ENCODE measurements around the gene ZNF620.

DNA sequence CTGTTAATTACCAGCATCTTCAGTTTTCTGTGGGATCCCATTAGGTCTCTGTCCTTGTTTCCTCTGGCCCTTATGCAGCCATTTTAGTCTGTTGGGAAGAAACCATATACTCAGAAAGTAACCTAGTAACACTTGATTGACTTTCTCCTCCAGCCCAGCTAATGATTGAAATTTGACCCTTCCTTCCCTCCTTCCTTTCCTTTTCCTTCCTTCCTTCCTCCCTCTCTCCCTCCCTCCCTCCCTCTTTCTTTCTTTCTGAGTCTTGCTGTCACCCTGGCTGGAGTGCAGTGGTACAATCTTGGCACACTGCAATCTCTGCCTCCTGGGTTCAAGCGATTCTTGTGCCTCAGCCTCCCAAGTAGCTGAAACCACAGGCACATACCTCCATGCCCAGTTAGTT, 5.9 kb upstream of the ZNF620 start:
- TF ChIP-seq, protein P1, sequence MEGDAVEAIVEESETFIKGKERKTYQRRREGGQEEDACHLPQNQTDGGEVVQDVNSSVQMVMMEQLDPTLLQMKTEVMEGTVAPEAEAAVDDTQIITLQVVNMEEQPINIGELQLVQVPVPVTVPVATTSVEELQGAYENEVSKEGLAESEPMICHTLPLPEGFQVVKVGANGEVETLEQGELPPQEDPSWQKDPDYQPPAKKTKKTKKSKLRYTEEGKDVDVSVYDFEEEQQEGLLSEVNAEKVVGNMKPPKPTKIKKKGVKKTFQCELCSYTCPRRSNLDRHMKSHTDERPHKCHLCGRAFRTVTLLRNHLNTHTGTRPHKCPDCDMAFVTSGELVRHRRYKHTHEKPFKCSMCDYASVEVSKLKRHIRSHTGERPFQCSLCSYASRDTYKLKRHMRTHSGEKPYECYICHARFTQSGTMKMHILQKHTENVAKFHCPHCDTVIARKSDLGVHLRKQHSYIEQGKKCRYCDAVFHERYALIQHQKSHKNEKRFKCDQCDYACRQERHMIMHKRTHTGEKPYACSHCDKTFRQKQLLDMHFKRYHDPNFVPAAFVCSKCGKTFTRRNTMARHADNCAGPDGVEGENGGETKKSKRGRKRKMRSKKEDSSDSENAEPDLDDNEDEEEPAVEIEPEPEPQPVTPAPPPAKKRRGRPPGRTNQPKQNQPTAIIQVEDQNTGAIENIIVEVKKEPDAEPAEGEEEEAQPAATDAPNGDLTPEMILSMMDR (optimal IDR thresholded peaks at IDR 0.05 in 1 of 3, IDR thresholded peaks at IDR 0.05 in 1 of 3, conservative IDR thresholded peaks at IDR 0.05 in 1 of 3; ENCODE audit: extremely low read depth in 1 of 3, insufficient read depth in 2 of 3, low read length in 3 of 3) = no peak
- no peak for TF ChIP-seq EZH2 (IDR thresholded peaks at IDR 0.05; ENCODE audit: low read length)
